ENCODE results near the gene ATP6V1G1.

DNA sequence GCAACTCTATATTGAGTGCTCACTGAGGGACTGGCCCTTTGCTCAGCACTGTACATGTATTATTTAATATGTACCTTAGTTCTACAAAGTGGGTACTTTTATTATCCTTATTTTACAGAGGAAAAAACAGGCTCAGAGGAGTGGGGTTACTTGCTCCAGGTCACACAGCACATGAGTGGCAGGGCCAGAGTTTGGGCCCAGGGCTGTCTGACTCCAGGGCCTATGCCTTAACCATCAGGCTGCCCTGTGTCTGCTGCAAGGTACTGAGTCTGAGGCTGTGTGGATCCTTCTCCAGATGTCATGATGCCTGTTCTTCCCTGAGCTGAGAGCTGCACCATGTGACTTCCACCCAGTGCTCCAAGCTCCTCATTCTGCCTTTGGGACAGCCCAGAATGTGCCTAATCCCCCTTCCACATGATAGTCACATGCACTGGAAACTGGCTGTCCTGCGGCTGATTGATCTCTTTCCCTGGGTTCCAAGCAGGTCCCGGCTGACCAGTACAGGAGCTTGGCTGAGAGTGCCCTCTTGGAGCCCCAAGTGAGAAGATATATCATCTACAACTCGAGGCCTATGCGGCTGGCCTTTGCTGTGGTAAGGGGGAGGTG, 38.9 kb downstream of the ATP6V1G1 start:
- no peak for TF ChIP-seq CTCF (conservative IDR thresholded peaks at IDR 0.05; ENCODE audit: low read depth in 2 of 2)
- no peak for TF ChIP-seq ZNF331 (CRISPR knock-in tag; IDR thresholded peaks at IDR 0.05; ENCODE audit: low read depth)
- TF ChIP-seq REST (IDR thresholded peaks at IDR 0.05; ENCODE audit: unreplicated experiment) = no peak
- no peak for TF ChIP-seq POLR2AphosphoS5 (IDR thresholded peaks at IDR 0.05; ENCODE audit: low read depth)
- no peak for TF ChIP-seq CREB1 (CRISPR knock-in tag; IDR thresholded peaks at IDR 0.05; ENCODE audit: low read depth)
- TF ChIP-seq, protein P1, sequence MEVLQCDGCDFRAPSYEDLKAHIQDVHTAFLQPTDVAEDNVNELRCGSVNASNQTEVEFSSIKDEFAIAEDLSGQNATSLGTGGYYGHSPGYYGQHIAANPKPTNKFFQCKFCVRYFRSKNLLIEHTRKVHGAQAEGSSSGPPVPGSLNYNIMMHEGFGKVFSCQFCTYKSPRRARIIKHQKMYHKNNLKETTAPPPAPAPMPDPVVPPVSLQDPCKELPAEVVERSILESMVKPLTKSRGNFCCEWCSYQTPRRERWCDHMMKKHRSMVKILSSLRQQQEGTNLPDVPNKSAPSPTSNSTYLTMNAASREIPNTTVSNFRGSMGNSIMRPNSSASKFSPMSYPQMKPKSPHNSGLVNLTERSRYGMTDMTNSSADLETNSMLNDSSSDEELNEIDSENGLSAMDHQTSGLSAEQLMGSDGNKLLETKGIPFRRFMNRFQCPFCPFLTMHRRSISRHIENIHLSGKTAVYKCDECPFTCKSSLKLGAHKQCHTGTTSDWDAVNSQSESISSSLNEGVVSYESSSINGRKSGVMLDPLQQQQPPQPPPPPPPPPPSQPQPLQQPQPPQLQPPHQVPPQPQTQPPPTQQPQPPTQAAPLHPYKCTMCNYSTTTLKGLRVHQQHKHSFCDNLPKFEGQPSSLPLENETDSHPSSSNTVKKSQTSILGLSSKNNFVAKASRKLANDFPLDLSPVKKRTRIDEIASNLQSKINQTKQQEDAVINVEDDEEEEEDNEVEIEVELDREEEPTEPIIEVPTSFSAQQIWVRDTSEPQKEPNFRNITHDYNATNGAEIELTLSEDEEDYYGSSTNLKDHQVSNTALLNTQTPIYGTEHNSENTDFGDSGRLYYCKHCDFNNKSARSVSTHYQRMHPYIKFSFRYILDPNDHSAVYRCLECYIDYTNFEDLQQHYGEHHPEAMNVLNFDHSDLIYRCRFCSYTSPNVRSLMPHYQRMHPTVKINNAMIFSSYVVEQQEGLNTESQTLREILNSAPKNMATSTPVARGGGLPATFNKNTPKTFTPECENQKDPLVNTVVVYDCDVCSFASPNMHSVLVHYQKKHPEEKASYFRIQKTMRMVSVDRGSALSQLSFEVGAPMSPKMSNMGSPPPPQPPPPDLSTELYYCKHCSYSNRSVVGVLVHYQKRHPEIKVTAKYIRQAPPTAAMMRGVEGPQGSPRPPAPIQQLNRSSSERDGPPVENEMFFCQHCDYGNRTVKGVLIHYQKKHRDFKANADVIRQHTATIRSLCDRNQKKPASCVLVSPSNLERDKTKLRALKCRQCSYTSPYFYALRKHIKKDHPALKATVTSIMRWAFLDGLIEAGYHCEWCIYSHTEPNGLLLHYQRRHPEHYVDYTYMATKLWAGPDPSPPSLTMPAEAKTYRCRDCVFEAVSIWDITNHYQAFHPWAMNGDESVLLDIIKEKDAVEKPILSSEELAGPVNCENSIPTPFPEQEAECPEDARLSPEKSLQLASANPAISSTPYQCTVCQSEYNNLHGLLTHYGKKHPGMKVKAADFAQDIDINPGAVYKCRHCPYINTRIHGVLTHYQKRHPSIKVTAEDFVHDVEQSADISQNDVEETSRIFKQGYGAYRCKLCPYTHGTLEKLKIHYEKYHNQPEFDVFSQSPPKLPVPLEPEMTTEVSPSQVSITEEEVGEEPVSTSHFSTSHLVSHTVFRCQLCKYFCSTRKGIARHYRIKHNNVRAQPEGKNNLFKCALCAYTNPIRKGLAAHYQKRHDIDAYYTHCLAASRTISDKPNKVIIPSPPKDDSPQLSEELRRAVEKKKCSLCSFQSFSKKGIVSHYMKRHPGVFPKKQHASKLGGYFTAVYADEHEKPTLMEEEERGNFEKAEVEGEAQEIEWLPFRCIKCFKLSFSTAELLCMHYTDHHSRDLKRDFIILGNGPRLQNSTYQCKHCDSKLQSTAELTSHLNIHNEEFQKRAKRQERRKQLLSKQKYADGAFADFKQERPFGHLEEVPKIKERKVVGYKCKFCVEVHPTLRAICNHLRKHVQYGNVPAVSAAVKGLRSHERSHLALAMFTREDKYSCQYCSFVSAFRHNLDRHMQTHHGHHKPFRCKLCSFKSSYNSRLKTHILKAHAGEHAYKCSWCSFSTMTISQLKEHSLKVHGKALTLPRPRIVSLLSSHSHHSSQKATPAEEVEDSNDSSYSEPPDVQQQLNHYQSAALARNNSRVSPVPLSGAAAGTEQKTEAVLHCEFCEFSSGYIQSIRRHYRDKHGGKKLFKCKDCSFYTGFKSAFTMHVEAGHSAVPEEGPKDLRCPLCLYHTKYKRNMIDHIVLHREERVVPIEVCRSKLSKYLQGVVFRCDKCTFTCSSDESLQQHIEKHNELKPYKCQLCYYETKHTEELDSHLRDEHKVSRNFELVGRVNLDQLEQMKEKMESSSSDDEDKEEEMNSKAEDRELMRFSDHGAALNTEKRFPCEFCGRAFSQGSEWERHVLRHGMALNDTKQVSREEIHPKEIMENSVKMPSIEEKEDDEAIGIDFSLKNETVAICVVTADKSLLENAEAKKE (CRISPR knock-in tag; IDR thresholded peaks at IDR 0.05) = no peak
- no peak for TF ChIP-seq EZH2phosphoT487 (IDR thresholded peaks at IDR 0.05; ENCODE audit: unreplicated experiment)
- no peak for TF ChIP-seq ETS1 (IDR thresholded peaks at IDR 0.05)
- no peak for TF ChIP-seq EZH2 (IDR thresholded peaks at IDR 0.05; ENCODE audit: low read depth, unreplicated experiment)
